Measurements from ENCODE around the gene TRAPPC2.

TRAPPC2 gene

DNA sequence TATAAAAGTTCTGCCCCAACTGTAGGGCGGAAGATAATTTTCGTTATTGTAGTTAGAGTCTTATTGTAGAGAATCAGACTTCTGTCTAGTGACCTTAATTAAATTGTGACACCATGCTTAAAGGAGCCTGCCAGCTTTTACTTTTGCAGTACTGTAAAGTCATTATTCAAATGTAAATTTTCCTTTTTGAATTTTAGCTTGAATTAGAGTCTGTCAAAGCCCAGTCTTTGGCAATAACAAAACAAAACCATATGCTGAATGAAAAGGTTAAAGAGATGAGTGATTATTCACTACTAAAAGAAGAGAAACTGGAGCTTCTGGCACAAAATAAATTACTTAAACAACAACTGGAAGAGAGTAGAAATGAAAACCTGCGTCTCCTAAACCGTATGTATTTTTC lies 22.0 kb upstream of the TRAPPC2 start:
- no peak for TF ChIP-seq GATA2 (IDR thresholded peaks at IDR 0.05; ENCODE audit: low read depth, low read length)
- TF ChIP-seq GATA3 (IDR thresholded peaks at IDR 0.05; ENCODE audit: low read depth, low read length) = no peak

GRCh38 chrX:13755254-13755653 lies 20.8 kb upstream of the TRAPPC2 start:
- TF ChIP-seq GATA2 (IDR thresholded peaks at IDR 0.05; ENCODE audit: low read depth, low read length) (no peak), GATA3 (IDR thresholded peaks at IDR 0.05; ENCODE audit: low read depth, low read length) (no peak)

- TF ChIP-seq GATA2 (IDR thresholded peaks at IDR 0.05; ENCODE audit: low read depth, low read length) (no peak), GATA3 (IDR thresholded peaks at IDR 0.05; ENCODE audit: low read depth, low read length) (no peak)
Measured at GRCh38 chrX:13754765-13755164, 20.3 kb upstream of the TRAPPC2 start.

- no peak for TF ChIP-seq GATA2 (IDR thresholded peaks at IDR 0.05; ENCODE audit: low read depth, low read length)
- no peak for TF ChIP-seq GATA3 (IDR thresholded peaks at IDR 0.05; ENCODE audit: low read depth, low read length)
Measured at GRCh38 chrX:13752646-13753045, 18.2 kb upstream of the TRAPPC2 start.

DNA sequence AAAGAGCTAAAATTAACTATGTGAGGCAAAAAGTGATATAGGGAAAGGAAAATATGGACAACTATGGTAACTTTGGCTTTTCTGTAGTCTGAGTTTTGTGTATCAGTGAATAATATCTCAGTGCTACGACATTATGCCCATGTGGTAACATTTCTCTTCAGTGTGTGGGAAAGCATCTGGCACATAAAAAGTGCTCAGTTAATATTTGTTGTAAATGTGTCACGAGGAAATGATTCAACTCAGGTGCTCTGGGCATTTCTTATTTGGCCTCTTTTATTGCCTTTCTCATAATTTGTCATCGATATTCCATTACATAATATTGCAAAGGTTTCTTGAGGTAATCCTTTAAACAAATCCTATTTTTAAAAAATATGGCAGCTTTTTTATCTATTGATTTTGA lies 17.7 kb upstream of the TRAPPC2 start:
- TF ChIP-seq GATA2 (IDR thresholded peaks at IDR 0.05; ENCODE audit: low read depth, low read length) (no peak), GATA3 (IDR thresholded peaks at IDR 0.05; ENCODE audit: low read depth, low read length) (no peak)

- TF ChIP-seq GATA2 (IDR thresholded peaks at IDR 0.05; ENCODE audit: low read depth, low read length) = no peak
- no peak for TF ChIP-seq GATA3 (IDR thresholded peaks at IDR 0.05; ENCODE audit: low read depth, low read length)
Measured at GRCh38 chrX:13750812-13751211, 16.4 kb upstream of the TRAPPC2 start.

GRCh38 chrX:13750204-13750603 lies 15.8 kb upstream of the TRAPPC2 start:
- TF ChIP-seq GATA2 (IDR thresholded peaks at IDR 0.05; ENCODE audit: low read depth, low read length) (no peak), GATA3 (IDR thresholded peaks at IDR 0.05; ENCODE audit: low read depth, low read length) (no peak)

GRCh38 chrX:13748486-13748885 lies 14.1 kb upstream of the TRAPPC2 start:
- TF ChIP-seq GATA3 (IDR thresholded peaks at IDR 0.05; ENCODE audit: low read depth, low read length) (no peak), GATA2 (IDR thresholded peaks at IDR 0.05; ENCODE audit: low read depth, low read length) (no peak)

GRCh38 chrX:13747836-13748235 lies 13.4 kb upstream of the TRAPPC2 start:
- TF ChIP-seq GATA3 (IDR thresholded peaks at IDR 0.05; ENCODE audit: low read depth, low read length) (no peak), GATA2 (IDR thresholded peaks at IDR 0.05; ENCODE audit: low read depth, low read length) (no peak)

DNA sequence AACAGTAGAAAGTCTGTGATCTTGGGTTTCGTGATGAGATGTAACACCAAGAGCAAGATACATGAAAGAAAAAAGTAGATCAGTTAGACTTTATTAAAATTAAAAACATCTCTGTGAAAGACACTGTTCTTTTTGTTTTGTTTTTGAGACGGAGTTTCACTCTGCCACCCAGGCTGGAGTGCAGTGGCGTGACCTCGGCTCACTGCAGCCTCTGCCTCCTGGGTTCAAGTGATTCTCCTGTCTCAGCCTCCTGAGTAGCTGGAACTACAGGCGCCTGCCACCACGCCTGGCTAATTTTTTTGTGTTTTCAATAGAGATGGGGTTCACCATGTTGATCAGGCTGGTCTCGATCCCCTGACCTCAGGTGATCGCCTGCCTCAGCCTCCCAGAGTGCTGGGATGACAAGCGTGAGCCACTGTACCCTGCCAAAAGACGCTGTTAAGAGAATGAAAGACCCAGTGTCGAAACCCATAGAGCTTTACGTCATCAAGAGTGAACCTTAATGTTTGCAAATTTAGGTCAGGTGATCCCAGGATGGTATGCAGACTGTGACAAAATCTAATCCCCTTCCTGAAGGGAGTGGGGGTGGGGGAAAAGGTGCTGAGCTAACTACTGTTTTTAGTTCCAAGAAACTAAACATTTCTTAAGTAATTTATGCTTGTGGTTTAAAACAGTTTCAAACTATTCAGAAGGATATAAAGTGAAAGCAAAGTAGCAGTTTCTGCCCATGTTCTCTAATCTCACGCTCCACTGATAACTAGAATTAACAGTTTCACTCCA lies 8.2 kb upstream of the TRAPPC2 start:
- TF ChIP-seq GATA3 (IDR thresholded peaks at IDR 0.05; ENCODE audit: low read depth, low read length) (no peak), GATA2 (IDR thresholded peaks at IDR 0.05; ENCODE audit: low read depth, low read length) (no peak)

DNA sequence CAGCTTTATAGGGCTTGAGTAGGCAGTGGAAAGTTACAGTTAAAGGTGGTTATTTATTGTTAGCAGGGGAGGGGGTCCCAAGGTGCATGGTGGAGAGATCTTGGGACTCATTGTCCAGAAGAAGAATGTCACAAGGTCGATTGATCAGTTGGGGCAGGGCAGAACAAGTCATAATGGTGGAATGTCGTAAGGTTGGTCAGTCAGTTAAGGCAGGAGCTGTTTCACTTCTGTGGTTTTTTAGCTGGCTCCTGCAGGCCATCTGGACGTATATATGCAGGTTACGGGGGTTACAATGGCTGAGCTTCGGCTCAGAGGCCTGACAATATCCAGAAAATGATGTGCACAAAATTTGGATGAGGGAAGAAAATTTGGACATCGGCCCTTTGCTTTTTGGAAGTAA lies 7.3 kb upstream of the TRAPPC2 start:
- no peak for TF ChIP-seq GATA3 (IDR thresholded peaks at IDR 0.05; ENCODE audit: low read depth, low read length)

DNA sequence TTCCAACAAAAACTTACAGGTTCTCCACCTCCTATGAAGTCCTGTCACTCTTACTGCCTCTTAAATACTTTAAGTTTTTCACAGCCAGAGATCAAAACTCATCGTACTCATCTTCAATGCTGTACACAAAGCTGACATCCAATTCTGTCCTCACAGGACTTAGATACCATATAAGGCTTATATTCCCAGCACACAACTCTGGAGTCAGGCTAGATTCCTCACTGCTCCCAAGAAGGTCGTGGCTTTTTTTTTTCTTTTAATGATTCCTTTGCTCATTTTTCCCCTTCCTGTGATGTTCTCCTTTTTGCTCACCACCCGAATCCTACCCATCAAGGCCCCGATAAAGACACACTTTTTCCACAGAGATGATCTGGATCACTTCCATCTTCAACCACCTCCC lies 914 bp downstream of the TRAPPC2 start:
- no peak for TF ChIP-seq GATA3 (IDR thresholded peaks at IDR 0.05; ENCODE audit: low read depth, low read length)
- TF ChIP-seq GATA2 (IDR thresholded peaks at IDR 0.05; ENCODE audit: low read depth, low read length) = no peak

DNA sequence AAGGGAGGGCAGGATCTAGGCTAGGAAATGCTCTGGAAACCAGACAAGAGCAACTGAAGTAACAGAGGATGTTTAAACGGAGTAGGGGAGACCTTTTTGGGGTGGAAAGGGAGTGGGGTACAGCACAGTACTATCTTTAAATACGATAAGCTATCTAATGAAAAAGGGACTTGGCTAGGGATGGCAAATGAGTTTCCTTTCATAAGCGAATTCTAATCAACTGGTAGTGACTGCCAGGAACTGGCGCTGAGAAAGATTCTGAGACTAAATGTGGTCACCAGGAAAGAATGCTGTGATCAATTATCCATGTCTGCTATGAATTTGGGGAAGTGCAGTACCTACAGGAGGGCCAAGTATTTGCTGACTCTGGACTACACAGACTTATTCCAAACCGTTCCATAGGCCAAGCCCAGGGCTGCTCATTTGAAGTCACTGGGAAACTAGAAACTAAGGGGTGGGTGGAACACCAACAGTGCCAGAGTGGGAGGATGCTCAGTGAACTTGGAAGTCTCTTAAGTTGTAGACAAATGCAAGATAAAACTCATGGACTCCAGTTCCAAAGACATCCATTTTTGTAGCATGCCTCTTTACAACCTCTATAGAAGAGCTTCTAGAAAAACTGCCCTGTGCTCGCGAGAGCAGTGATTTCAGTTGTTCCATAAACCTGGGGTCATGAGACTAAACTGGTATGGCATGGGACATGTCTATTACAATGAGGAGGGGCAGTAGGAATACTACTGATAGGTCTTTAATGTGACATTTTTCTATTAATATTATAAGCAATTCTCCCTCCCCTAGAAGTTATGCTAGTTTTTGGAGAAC lies 2.0 kb downstream of the TRAPPC2 start:
- TF ChIP-seq GATA2 (IDR thresholded peaks at IDR 0.05; ENCODE audit: low read depth, low read length) = no peak
- no peak for TF ChIP-seq GATA3 (IDR thresholded peaks at IDR 0.05; ENCODE audit: low read depth, low read length)

DNA sequence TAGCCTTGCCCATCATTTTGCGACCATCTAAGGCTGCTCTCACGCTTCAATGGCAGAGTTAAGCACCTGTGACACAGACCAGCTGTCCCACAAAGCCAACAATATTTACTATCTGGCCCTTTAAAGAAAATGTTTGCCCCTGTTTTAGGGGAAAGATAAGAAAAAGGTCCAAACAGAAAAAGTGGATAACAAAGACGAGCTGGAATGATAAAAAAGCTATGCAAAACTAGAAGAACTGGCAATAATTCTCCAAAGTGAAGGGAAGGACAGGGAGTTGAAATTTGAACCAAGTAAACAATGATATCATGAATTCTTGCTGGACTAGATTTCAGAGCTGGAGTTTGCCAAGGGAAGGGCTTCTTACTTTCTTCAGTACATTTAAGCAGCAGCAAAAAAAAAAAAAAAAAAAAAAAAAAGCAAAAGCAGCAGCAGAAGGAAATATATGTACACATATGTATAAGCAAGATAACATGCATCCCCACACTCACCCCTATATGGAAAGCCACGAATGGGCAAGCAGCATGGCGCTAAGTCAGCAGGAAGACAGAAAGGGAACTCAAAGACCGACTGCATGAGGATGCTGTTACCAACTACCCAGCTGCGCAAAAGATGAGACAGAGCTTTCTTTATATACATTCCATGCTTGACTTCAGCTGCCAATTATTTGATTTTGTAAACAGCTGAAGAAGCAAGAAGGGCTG lies 12.5 kb downstream of the TRAPPC2 start:
- TF ChIP-seq GATA2 (IDR thresholded peaks at IDR 0.05; ENCODE audit: low read depth, low read length) (no peak), GATA3 (IDR thresholded peaks at IDR 0.05; ENCODE audit: low read depth, low read length) (no peak)
